Fibroblast of gingiva (primary cell): ENCODE results near the gene PHKB.

Experiments used
- DNase-seq: peaks from one replicate; pipeline ENCODE4 v3.0.0-alpha.2; 2011; ENCODE audit warnings: low read depth

Gene PHKB

GRCh38 chr16:47731252-47731651, 270.1 kb downstream of the PHKB start:
- DNase-seq: peak; percentile 69

GRCh38 chr16:47732122-47732521, 271.0 kb downstream of the PHKB start:
- no peak for DNase-seq

- peak; percentile 67 for DNase-seq
These were observed 271.5 kb downstream of the PHKB start for GRCh38 chr16:47732523-47733111.

- DNase-seq: no peak
These were observed 273.1 kb downstream of the PHKB start for GRCh38 chr16:47734081-47734857.

GRCh38 chr16:47734987-47735594, 274.0 kb downstream of the PHKB start:
- DNase-seq: no peak

GRCh38 chr16:47750371-47750770, 289.2 kb downstream of the PHKB start:
- DNase-seq: peak; percentile 66
